CD14-positive monocyte (primary cell): Measurements from ENCODE around the gene GPX5. TPM values are rescaled to one million over a fixed set of nuclear protein-coding genes. Genes with fewer than 3 reads are reported as not detected.

Experiments
- DNase-seq, 3 donors: peaks; one replicate each; pipeline ENCODE4 v3.0.0-alpha.2; 2011 to 2022
- H2AFZ ChIP-seq: 2 replicates; pipeline ENCODE4 v1.6.0; 2012; ENCODE audit warnings: mild to moderate bottlenecking, low read depth, low read length, inconsistent platforms; ENCODE audit not compliant: insufficient read depth, poor library complexity, severe bottlenecking
- H3K27ac ChIP-seq, 2 donors: 1 replicate in 1 of 2; 2 replicates in 1 of 2; pipeline ENCODE4 v1.5.1; 2012 to 2013; ENCODE audit warnings: low read length in 2 of 2, control low read depth in 1 of 2, inconsistent platforms in 1 of 2, low read depth in 1 of 2, mild to moderate bottlenecking in 1 of 2
- H3K27me3 ChIP-seq, 2 donors: one replicate each; pipeline versions ENCODE4 v1.6.0 to v1.6.1; 2011 to 2013; ENCODE audit warnings: low read length in 2 of 2; ENCODE audit not compliant: control insufficient read depth in 2 of 2, insufficient read depth in 2 of 2
- H3K36me3 ChIP-seq, 2 donors: replicated peaks in 1 of 2; 1 replicate in 1 of 2; 2 replicates in 1 of 2; pipeline versions ENCODE4 v1.5.1 to v1.6.1; 2012 to 2013; ENCODE audit warnings: low read length in 2 of 2, control low read depth in 1 of 2, inconsistent platforms in 1 of 2, mild to moderate bottlenecking in 1 of 2; ENCODE audit not compliant: insufficient read depth in 2 of 2, control insufficient read depth in 1 of 2
- H3K4me1 ChIP-seq, 2 donors: 1 replicate in 1 of 2; 2 replicates in 1 of 2; pipeline versions ENCODE4 v1.5.1 to v1.6.1; 2012 to 2013; ENCODE audit warnings: low read length in 2 of 2, control low read depth in 1 of 2, inconsistent platforms in 1 of 2, mild to moderate bottlenecking in 1 of 2, moderate library complexity in 1 of 2; ENCODE audit not compliant: insufficient read depth in 2 of 2, control insufficient read depth in 1 of 2
- H3K4me2 ChIP-seq: replicated peaks from 2 replicates; pipeline ENCODE3; 2012; ENCODE audit warnings: low read length, moderate library complexity, mild to moderate bottlenecking; ENCODE audit not compliant: poor library complexity, severe bottlenecking; ENCODE audit errors: extremely low read depth
- H3K4me3 ChIP-seq, 3 experiments: fragments of 200-600 bp in 1 of 3; sonication (generic) in 1 of 3; replicated peaks in 1 of 3; 1 replicate in 2 of 3; 2 replicates in 1 of 3; pipeline ENCODE4 v1.5.1; 2011 to 2013; ENCODE audit warnings: low read length in 3 of 3, mild to moderate bottlenecking in 3 of 3, control low read depth in 2 of 3, low read depth in 2 of 3, inconsistent platforms in 1 of 3, moderate library complexity in 1 of 3
- H3K79me2 ChIP-seq: 2 replicates; pipeline ENCODE4 v1.6.0; 2012; ENCODE audit warnings: mild to moderate bottlenecking, control low read depth, inconsistent platforms, low read length, moderate library complexity; ENCODE audit not compliant: insufficient read depth
- H3K9ac ChIP-seq: 2 replicates; pipeline ENCODE4 v1.6.0; 2017; ENCODE audit warnings: low read length, mild to moderate bottlenecking; ENCODE audit not compliant: insufficient read depth, poor library complexity, severe bottlenecking
- H3K9me3 ChIP-seq, 2 donors: replicated peaks in 1 of 2; 1 replicate in 1 of 2; 2 replicates in 1 of 2; pipeline versions ENCODE4 v1.5.1 to v1.6.1; 2012 to 2013; ENCODE audit warnings: low read length in 2 of 2, control low read depth in 1 of 2; ENCODE audit not compliant: control insufficient read depth in 1 of 2, insufficient read depth in 1 of 2
- H4K20me1 ChIP-seq: 2 replicates; pipeline ENCODE4 v1.6.0; 2012; ENCODE audit warnings: mild to moderate bottlenecking, low read length, control low read depth, moderate library complexity; ENCODE audit not compliant: insufficient read depth
- H3K27ac Mint-ChIP-seq, 7 donors: one replicate each; pipeline ENCODE4 v1.8.0; 2020; ENCODE audit warnings: mild to moderate bottlenecking in 7 of 7, mixed read lengths in 7 of 7, moderate library complexity in 6 of 7, inconsistent platforms in 2 of 7
- H3K27me3 Mint-ChIP-seq, 3 donors: one replicate each; pipeline ENCODE4 v1.8.0; 2021 to 2022; ENCODE audit warnings: low read depth in 3 of 3, mild to moderate bottlenecking in 3 of 3, mixed read lengths in 3 of 3, moderate library complexity in 3 of 3, inconsistent platforms in 1 of 3
- H3K36me3 Mint-ChIP-seq, 2 donors: one replicate each; pipeline ENCODE4 v1.8.0; 2020; ENCODE audit warnings: mixed read lengths in 2 of 2, inconsistent platforms in 1 of 2, mild to moderate bottlenecking in 1 of 2
- H3K4me1 Mint-ChIP-seq: one replicate; pipeline ENCODE4 v1.8.0; 2020; ENCODE audit warnings: mild to moderate bottlenecking, mixed read lengths
- H3K4me3 Mint-ChIP-seq, 2 donors: one replicate each; pipeline ENCODE4 v1.8.0; 2020; ENCODE audit warnings: mild to moderate bottlenecking in 2 of 2, mixed read lengths in 2 of 2, moderate library complexity in 1 of 2
- H3K9me3 Mint-ChIP-seq, 7 donors: one replicate each; pipeline ENCODE4 v1.8.0; 2020 to 2022; ENCODE audit warnings: mixed read lengths in 7 of 7, mild to moderate bottlenecking in 6 of 7, moderate library complexity in 6 of 7, inconsistent platforms in 2 of 7
- WGBS: methylation state at CpG from one replicate; pipeline ENCODE4 v1.1.5; 2013; ENCODE audit warnings: missing lambda C conversion rate; ENCODE audit not compliant: insufficient coverage; 5-methylcytosine and 5-hydroxymethylcytosine counted together
- intact Hi-C, 2 donors: fragments of 100-400 bp; cut with micrococcal nuclease; formaldehyde crosslinking; loops; one replicate each; pipeline versions ENCODE4 v1.15.0 to v1.15.1; 2023
- polyA plus RNA-seq, 3 donors: library from polyadenylated mRNA; depleted of rRNA in 1 of 3; unstranded in 2 of 3; stranded (reverse) in 1 of 3; fragments of 300-500 nt in 2 of 3; fragments of >200 nt in 1 of 3; fragmentation: Illumina TruSeq in 2 of 3; gene quantifications; 1 replicate in 2 of 3; 2 replicates in 1 of 3; pipeline ENCODE4 v1.2.3, GENCODE V29; 2012 to 2021
- TF ChIP-seq, protein P1 (sequence below): fragments of 200-600 bp; IDR thresholded peaks from one replicate; pipeline ENCODE4 v1.8.0; 2022; ENCODE audit warnings: antibody characterized with exemption, mild to moderate bottlenecking

Gene GPX5
- polyA plus RNA-seq, 3 donors: not detected

DNA sequence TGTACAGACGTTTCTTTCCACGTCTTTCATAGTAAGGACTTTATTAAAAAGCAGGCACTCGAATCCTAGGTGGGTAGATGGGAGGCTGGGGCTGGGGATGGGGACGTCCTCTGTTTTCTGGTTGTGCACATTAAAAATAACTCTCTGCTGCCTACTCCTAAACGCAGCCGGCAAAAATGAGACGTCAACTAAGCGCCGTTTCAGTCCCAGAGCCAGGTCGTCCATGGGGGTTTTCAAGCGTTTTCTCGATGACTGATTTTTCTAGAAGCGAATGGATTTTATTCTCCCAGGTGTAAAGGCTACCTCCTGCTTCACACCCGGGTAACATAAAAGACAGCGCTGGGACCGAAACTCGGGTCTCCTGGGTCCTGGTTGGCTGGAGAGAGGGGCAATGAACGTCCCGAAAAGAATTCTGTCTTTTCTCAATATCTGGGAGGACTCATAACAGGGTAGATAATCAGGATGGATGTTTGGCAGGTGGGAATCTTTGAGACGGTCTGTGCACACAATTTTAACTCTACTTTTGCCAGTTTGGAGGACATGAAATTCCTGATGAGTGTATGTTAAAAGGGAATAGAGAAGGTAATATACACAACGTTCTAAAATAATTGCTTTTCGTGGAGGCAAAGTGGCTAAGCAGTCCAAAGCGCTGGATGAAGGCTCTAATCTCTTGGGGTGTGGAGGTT lies 35.3 kb upstream of the GPX5 start:
- no peak overlapping the region for H3K27ac ChIP-seq
- H3K27me3 ChIP-seq: peaks cover 32 to 51% of the 10 kb centered on the region in 2 donors
- no peaks in the 10 kb centered on the region for H3K36me3 Mint-ChIP-seq
- no peaks in the 10 kb centered on the region for H4K20me1 ChIP-seq
- H3K9me3 Mint-ChIP-seq: peaks cover 2 to 17% (median 8%) of the 10 kb centered on the region in 7 donors
- H3K4me1 ChIP-seq: peaks cover 0 to 4% of the 10 kb centered on the region in 2 donors
- intact Hi-C loops: no loop called here
- peak overlapping the region in 1 of 2 donors; percentile 71 for H3K4me3 Mint-ChIP-seq
- peak overlapping the region; percentile 43 for H3K4me2 ChIP-seq
- H3K9me3 ChIP-seq: peaks cover 0 to 2% of the 10 kb centered on the region in 2 donors
- H3K27me3 Mint-ChIP-seq: peaks cover 52 to 69% (median 52%) of the 10 kb centered on the region in 3 donors
- no peaks in the 10 kb centered on the region for H3K79me2 ChIP-seq
- no peak for DNase-seq
- H3K4me3 ChIP-seq: peak overlapping the region in 1 of 3 experiments; percentile 37
- peak overlapping the region; percentile 57 for H2AFZ ChIP-seq
- TF ChIP-seq, protein P1, sequence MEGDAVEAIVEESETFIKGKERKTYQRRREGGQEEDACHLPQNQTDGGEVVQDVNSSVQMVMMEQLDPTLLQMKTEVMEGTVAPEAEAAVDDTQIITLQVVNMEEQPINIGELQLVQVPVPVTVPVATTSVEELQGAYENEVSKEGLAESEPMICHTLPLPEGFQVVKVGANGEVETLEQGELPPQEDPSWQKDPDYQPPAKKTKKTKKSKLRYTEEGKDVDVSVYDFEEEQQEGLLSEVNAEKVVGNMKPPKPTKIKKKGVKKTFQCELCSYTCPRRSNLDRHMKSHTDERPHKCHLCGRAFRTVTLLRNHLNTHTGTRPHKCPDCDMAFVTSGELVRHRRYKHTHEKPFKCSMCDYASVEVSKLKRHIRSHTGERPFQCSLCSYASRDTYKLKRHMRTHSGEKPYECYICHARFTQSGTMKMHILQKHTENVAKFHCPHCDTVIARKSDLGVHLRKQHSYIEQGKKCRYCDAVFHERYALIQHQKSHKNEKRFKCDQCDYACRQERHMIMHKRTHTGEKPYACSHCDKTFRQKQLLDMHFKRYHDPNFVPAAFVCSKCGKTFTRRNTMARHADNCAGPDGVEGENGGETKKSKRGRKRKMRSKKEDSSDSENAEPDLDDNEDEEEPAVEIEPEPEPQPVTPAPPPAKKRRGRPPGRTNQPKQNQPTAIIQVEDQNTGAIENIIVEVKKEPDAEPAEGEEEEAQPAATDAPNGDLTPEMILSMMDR: no peak
- H3K36me3 ChIP-seq: no peaks in the 10 kb centered on the region
- H3K27ac Mint-ChIP-seq: peak overlapping the region in 1 of 7 donors; percentile 5
- H3K4me1 Mint-ChIP-seq: peaks cover 13% of the 10 kb centered on the region
- H3K9ac ChIP-seq: no peak overlapping the region
- 0% methylated on average over 7 of the region's 23 CpGs for WGBS

DNA sequence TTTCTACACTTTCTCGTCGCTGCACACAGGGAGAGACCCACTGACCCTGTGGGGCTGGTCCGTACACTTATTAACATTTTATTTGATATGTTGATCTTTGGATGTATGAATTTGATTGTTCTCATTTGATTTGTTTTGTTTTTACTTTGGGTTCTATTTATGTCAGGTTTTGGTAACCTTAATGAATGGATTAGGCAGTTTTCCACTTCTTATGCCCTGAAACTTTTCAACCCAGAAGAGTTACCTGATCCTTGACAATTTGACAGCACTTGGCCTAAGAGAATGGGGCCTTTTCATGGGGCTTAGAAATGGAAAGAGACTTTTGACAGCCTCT lies 33.7 kb upstream of the GPX5 start:
- H3K4me2 ChIP-seq: no peak overlapping the region

More for the DNA sequence above, 33.7 kb upstream of the GPX5 start:
- no peak overlapping the region for H2AFZ ChIP-seq
- peaks cover 13% of the 10 kb centered on the region for H3K4me1 Mint-ChIP-seq
- no peak overlapping the region for H3K27ac Mint-ChIP-seq
- H3K4me3 ChIP-seq: no peak overlapping the region
- H3K4me1 ChIP-seq: peaks cover 0 to 4% of the 10 kb centered on the region in 2 donors
- H4K20me1 ChIP-seq: no peaks in the 10 kb centered on the region
- no CpG with 5 or more reads among the region's 3 CpGs for WGBS
- H3K27me3 ChIP-seq: peaks cover 32 to 51% of the 10 kb centered on the region in 2 donors
- H3K36me3 ChIP-seq: no peaks in the 10 kb centered on the region
- H3K9me3 Mint-ChIP-seq: peaks cover 0 to 12% (median 7%) of the 10 kb centered on the region in 7 donors
- DNase-seq: no peak
- H3K27ac ChIP-seq: no peak overlapping the region
- no peaks in the 10 kb centered on the region for H3K36me3 Mint-ChIP-seq
- no peaks in the 10 kb centered on the region for H3K79me2 ChIP-seq
- TF ChIP-seq, protein P1: no peak
- H3K9ac ChIP-seq: no peak overlapping the region
- no peaks in the 10 kb centered on the region for H3K9me3 ChIP-seq
- peaks cover 50 to 69% (median 54%) of the 10 kb centered on the region in 3 donors for H3K27me3 Mint-ChIP-seq
- H3K4me3 Mint-ChIP-seq: peak overlapping the region in 1 of 2 donors; percentile 27
- intact Hi-C loops: no loop called here
